Natural killer cell (primary cell): Measurements from ENCODE around the gene SLC25A52. TPM values are rescaled to one million over a fixed set of nuclear protein-coding genes. Genes with fewer than 3 reads are reported as not detected.
"Not testable (repeated sequence)": the region's sequence is repeated elsewhere in the genome, so short reads cannot be mapped to it uniquely, and the experiment has no call there.

Experiments used
- ATAC-seq, 3 donors: fragments of 150-1000 bp in 2 of 3; fragments of 200-7000 bp in 1 of 3; cut with Tn5 transposase; 1 replicate in 1 of 3; 2 replicates in 2 of 3; pipeline ENCODE4 v1.10.0; 2021; ENCODE audit warnings: mild to moderate bottlenecking in 2 of 3, moderate library complexity in 2 of 3
- DNase-seq, 2 donors: peaks; one replicate each; pipeline versions ENCODE4 v3.0.0 to v3.0.0-alpha.2; 2013 to 2021; ENCODE audit warnings: mixed read lengths in 1 of 2
- H3K27ac ChIP-seq: one replicate; pipeline ENCODE4 v1.5.1; 2013; ENCODE audit warnings: mild to moderate bottlenecking, low read length
- H3K27me3 ChIP-seq: one replicate; pipeline ENCODE4 v1.6.1; 2013; ENCODE audit warnings: low read length; ENCODE audit not compliant: control insufficient read depth, insufficient read depth
- H3K36me3 ChIP-seq: one replicate; pipeline ENCODE4 v1.6.1; 2013; ENCODE audit warnings: low read length; ENCODE audit not compliant: control insufficient read depth, insufficient read depth
- H3K4me1 ChIP-seq: one replicate; pipeline ENCODE4 v1.6.1; 2013; ENCODE audit warnings: low read length; ENCODE audit not compliant: control insufficient read depth, insufficient read depth
- H3K4me3 ChIP-seq: one replicate; pipeline ENCODE4 v1.5.1; 2013; ENCODE audit warnings: low read length
- H3K9me3 ChIP-seq: one replicate; pipeline ENCODE4 v1.6.1; 2013; ENCODE audit warnings: low read length; ENCODE audit not compliant: control insufficient read depth, insufficient read depth
- H3K27ac Mint-ChIP-seq, 2 donors: one replicate each; pipeline ENCODE4 v1.8.0; 2022; ENCODE audit warnings: mild to moderate bottlenecking in 2 of 2, mixed read lengths in 2 of 2, moderate library complexity in 1 of 2
- H3K27me3 Mint-ChIP-seq, 2 donors: one replicate each; pipeline ENCODE4 v1.8.0; 2022; ENCODE audit warnings: low read depth in 2 of 2, mixed read lengths in 2 of 2
- H3K36me3 Mint-ChIP-seq: one replicate; pipeline ENCODE4 v1.8.0; 2022; ENCODE audit warnings: mixed read lengths
- H3K4me1 Mint-ChIP-seq, 2 donors: one replicate each; pipeline ENCODE4 v1.8.0; 2022; ENCODE audit warnings: mixed read lengths in 2 of 2
- H3K4me3 Mint-ChIP-seq: one replicate; pipeline ENCODE4 v1.8.0; 2022; ENCODE audit warnings: mild to moderate bottlenecking, moderate library complexity, mixed read lengths
- H3K9me3 Mint-ChIP-seq, 2 donors: one replicate each; pipeline ENCODE4 v1.8.0; 2022; ENCODE audit warnings: mixed read lengths in 2 of 2
- CTCF ChIP-seq: fragments of 200-600 bp; IDR thresholded peaks from one replicate; pipeline ENCODE4 v1.8.0; 2022; ENCODE audit warnings: antibody characterized with exemption
- WGBS: methylation state at CpG from one replicate; pipeline ENCODE4 v1.1.7; 2013; ENCODE audit warnings: missing lambda C conversion rate; ENCODE audit not compliant: insufficient coverage; 5-methylcytosine and 5-hydroxymethylcytosine counted together
- intact Hi-C: fragments of 100-400 bp; cut with micrococcal nuclease; formaldehyde crosslinking; loops from one replicate; pipeline ENCODE4 v1.14.2; 2022
- total RNA-seq, 4 donors: library from RNA; stranded (reverse); fragments of 120-200 nt in 1 of 4; gene quantifications; one replicate each; pipeline versions ENCODE4 v1.2.3 to v1.2.4, GENCODE V29; 2013 to 2022

Gene SLC25A52
- total RNA-seq, 3 donors from 2014 or later (not counting 1 experiment from before 2014, with no cell fraction given) = 0.40 to 1.1 TPM; not detected in 1

DNA sequence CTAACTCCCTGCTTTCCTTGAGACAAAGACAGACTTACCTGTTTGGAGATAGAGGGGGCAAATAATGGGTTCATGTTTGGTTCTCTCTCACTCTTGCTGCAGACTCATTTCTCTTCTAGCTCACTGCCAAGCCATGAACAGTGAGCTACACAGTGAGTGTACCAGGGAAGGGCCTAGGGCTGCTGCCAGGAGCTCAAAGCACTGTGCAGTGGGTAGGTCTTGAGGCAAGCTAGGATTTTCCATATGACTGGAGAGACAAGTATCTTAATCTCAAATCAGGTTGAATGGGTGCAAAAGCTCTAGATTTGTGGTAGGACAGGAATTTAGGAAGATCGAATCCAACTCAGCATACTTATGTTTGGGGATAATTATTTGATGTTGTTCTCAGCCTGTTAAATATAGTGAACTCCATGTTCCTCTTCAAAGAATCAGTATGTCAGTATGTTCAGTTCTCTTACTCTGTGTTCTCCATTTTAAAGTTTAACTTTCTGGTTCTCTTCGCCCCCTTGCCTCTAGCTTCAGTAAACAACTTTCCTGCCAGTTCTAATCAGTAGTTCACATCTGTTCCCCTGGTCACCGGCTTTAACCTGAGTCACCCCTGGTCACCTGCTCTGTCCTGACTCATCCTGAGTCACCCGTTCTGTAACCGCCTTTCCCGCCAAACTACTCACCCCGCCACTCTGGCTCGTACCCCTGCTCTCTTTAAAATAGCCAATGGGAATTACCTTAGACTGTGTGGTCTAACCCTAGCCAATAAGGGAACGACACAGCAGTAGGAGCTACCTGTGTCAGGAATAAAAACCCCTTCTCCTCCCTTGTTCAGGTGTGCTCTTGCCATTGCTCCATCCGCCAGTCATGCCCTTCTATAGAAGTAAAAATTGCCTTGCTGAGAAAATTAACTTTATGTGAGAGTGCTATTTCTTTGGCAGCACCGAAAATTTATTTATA lies 21.9 kb downstream of the SLC25A52 start:
- no peak overlapping the region for H3K4me3 ChIP-seq
- H3K27ac ChIP-seq = no peak overlapping the region
- H3K27me3 ChIP-seq = no peaks in the 10 kb centered on the region
- Mint-ChIP-seq H3K27me3 (peaks cover 5 to 8% of the 10 kb centered on the region in 2 donors), H3K4me3 (no peak overlapping the region), H3K4me1 (no peaks in the 10 kb centered on the region), H3K9me3 (no peaks in the 10 kb centered on the region), H3K27ac (no peak overlapping the region), H3K36me3 (no peaks in the 10 kb centered on the region)
- intact Hi-C loops = no loop called here
- DNase-seq (no peak), ATAC-seq (no peak)
- no peaks in the 10 kb centered on the region for H3K4me1 ChIP-seq
- no peaks in the 10 kb centered on the region for H3K36me3 ChIP-seq
- no peak for TF ChIP-seq CTCF
- no peaks in the 10 kb centered on the region for H3K9me3 ChIP-seq
- WGBS = 87% methylated on average over 10 of the region's 11 CpGs

DNA sequence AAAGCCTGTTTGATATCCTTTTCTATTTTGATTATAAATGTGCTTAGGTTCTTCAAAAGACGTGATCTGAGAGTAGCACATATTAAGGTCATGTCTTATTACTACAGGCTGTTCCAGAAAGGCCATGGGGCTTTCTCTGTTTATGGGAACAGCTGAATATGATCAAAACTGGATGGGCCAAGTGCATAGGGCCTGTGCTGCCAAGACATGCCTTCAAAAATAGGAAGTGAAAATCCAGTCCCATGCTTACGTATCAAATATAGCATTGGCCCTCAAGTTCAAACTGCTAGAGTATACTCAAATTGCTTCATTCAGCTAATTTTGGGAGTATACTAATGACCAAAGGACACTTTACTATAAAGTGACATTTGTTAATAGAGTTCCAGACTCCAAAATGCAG lies 24.1 kb downstream of the SLC25A52 start:
- 72% methylated on average over 2 of the region's 2 CpGs for WGBS

GRCh38 chr18:31731628-31732027 lies 29.1 kb downstream of the SLC25A52 start:
- Histone ChIP-seq H3K4me1 (no peaks in the 10 kb centered on the region), H3K27ac (no peak overlapping the region), H3K9me3 (no peaks in the 10 kb centered on the region), H3K4me3 (no peak overlapping the region), H3K36me3 (no peaks in the 10 kb centered on the region), H3K27me3 (no peaks in the 10 kb centered on the region)
- Mint-ChIP-seq H3K36me3 (no peaks in the 10 kb centered on the region), H3K27ac (no peak overlapping the region), H3K4me1 (no peaks in the 10 kb centered on the region), H3K4me3 (no peak overlapping the region), H3K27me3 (peaks cover 15 to 50% of the 10 kb centered on the region in 2 donors), H3K9me3 (no peaks in the 10 kb centered on the region)
- ATAC-seq (no peak), DNase-seq (no peak)
- no peak for TF ChIP-seq CTCF
- WGBS = 85% methylated on average over 2 of the region's 3 CpGs
- intact Hi-C loops = no loop called here

More for the DNA sequence above, 24.1 kb downstream of the SLC25A52 start:
- H3K36me3 ChIP-seq = no peaks in the 10 kb centered on the region
- intact Hi-C loops = no loop called here
- DNase-seq (no peak), ATAC-seq (no peak)
- Mint-ChIP-seq H3K4me1 (no peaks in the 10 kb centered on the region), H3K27me3 (peaks cover 7 to 29% of the 10 kb centered on the region in 2 donors), H3K27ac (no peak overlapping the region), H3K36me3 (no peaks in the 10 kb centered on the region), H3K4me3 (no peak overlapping the region), H3K9me3 (no peaks in the 10 kb centered on the region)
- TF ChIP-seq CTCF = no peak
- no peaks in the 10 kb centered on the region for H3K4me1 ChIP-seq
- H3K4me3 ChIP-seq = no peak overlapping the region
- H3K27ac ChIP-seq = no peak overlapping the region
- no peaks in the 10 kb centered on the region for H3K27me3 ChIP-seq
- no peaks in the 10 kb centered on the region for H3K9me3 ChIP-seq

GRCh38 chr18:31729196-31729595 lies 31.5 kb downstream of the SLC25A52 start:
- ATAC-seq, H3K27ac Mint-ChIP-seq, H3K9me3 ChIP-seq, H3K9me3 Mint-ChIP-seq, H3K4me3 ChIP-seq, H3K27me3 ChIP-seq, H3K36me3 Mint-ChIP-seq, H3K27ac ChIP-seq, intact Hi-C loops, H3K4me3 Mint-ChIP-seq, H3K4me1 Mint-ChIP-seq, H3K4me1 ChIP-seq, DNase-seq, H3K36me3 ChIP-seq: not testable (repeated sequence)
- peaks cover 17 to 51% of the 10 kb centered on the region in 2 donors for H3K27me3 Mint-ChIP-seq
- WGBS = 100% methylated on average over 1 of the region's 2 CpGs
